Stimulated activated naive CD8-positive, alpha-beta T cell treated with anti-CD3 and anti-CD28 coated beads, Interleukin-15, Interleukin-2, amounts not matched to agents 100 U/mL and 50 U/mL, for 24 hours (primary cell): ENCODE data around the gene ATG5.

Experiments used
- ATAC-seq: fragments of 150-1000 bp; cut with Tn5 transposase; one replicate; pipeline ENCODE4 v1.10.0; 2021
- DNase-seq: peaks from one replicate; pipeline ENCODE4 v3.0.0; 2021

Gene ATG5

DNA sequence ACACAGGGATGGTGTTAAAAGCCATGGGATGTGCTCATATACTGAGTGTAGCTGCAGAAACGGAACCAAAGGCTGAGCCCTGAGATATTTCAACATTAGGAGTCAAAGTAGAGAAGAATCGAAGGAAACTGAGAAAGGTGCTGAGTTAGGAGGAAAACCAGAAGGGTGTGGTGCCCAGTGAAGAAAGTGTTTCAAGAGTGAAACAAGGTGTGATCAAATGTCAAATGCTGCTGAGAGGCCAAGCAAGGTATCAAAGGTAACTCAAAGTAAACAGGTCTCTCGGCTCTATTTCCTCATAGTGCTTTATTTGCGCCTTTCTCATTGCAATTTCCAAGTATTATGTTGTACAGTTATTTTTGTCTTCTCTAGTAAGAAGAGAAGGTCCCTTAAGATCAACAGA, 145.4 kb downstream of the ATG5 start:
- ATAC-seq (no peak), DNase-seq (no peak)

- ATAC-seq: no peak
These were observed 146.7 kb downstream of the ATG5 start for GRCh38 chr6:106178900-106179299.

GRCh38 chr6:106177786-106178185, 147.8 kb downstream of the ATG5 start:
- DNase-seq (no peak), ATAC-seq (no peak)

More at GRCh38 chr6:106178900-106179299, 146.7 kb downstream of the ATG5 start:
- no peak for DNase-seq

- DNase-seq: no peak
- no peak for ATAC-seq
These were observed 152.3 kb downstream of the ATG5 start for GRCh38 chr6:106173124-106173879.

DNA sequence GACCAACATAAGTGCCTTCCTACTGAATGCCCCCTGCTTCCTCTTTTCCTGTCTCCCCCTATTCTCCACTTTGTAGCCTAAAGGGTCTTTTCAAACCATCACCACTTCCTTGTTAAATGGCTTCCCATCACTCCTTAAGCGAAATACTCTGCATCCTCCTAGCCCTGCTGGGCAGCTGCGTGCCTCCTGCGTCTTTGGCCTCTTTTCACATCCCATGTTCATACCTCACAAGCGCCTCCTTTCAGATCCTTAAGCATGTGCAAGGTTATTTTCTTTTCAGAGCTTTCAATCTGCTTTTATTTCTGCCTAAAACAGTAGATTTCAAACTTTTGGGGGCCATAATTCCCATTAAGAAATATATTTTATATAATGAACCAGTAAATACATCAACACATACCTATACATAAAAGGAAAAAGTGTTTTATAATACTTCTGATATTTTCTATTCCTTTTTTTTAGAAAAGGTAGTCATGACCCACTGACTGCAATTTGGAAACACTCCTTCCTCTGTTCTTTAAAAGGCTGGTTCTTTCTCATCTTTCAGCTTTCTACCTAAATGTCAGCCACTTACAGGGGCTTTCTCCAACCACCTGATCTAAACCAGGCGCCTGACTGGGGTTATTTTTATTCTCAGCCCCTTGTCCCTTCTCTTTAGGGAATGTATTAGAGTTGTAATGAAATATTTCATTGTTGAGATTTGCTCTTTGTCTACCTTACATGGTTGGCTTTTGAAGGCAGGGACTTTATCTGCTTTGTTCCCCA, 155.3 kb downstream of the ATG5 start:
- no peak for ATAC-seq
- DNase-seq: no peak

DNA sequence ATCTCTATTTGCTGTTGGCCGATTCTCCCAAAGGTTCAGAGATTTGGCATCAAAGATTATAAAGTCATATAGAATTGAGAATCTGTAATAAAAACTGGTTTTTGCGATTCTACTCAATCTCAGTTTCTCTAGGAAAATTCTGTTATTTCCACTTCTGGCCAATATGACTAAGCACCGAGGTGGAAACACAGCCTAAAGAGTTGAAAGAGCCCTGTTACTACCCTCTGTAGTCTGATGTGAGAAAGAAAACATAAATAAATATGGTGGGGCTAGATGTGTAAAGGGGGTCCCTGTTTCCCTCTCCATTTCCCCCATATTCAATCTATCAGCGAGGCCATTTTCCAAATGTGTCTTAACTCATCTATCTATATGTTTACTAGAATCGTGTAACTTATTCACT, 156.0 kb downstream of the ATG5 start:
- peak; percentile 21 for ATAC-seq
- no peak for DNase-seq

GRCh38 chr6:106168097-106168888, 157.3 kb downstream of the ATG5 start:
- DNase-seq: no peak
- ATAC-seq: no peak

- no peak for ATAC-seq
- DNase-seq: no peak
These were observed 158.3 kb downstream of the ATG5 start for GRCh38 chr6:106167096-106167814.

GRCh38 chr6:106165885-106166485, 159.6 kb downstream of the ATG5 start:
- DNase-seq: no peak
- no peak for ATAC-seq

DNA sequence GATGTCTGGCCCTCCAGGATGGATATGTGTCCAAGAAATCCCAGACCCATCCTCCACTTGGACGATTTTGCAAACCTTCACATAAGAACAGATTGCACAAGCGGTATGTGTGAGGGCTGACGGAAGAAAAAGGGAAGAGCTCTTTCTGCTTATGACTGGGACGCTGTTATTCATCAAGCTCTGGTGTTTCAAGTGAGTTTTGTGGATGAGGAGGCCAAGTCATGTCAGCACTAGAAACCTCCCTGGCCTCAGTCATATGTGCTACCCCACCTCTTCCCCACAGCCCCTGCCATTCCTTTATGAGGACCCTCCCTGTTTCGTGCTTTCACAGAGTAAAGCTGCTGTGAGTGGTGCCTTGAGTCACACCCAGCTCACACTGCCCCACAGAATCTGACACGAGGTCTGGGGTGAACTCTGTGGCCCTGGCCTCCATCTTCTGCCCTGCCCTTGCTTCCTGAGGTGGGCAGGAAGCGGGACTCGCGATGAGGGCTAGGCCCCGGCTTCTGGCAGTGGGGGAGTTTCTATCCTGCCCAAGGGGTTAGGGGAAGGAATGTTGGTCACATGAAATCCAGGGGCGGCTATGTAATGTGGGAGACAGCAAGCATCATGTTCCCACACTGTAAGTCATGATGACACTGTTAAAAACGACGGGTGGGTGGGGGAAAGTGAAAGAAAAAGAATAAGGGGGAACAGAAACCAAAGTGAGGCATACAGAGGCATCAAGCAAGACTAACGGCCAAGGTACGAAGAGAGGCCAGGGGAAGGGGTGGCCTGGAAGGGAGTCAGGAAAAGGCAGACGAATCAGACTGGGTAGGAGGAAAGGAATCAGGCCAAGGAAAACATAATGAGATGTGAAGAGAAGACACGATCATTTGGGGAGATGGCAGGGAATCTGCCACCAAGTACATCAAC, 161.3 kb downstream of the ATG5 start:
- peak; percentile 64 for DNase-seq

GRCh38 chr6:106163446-106163965, 162.1 kb downstream of the ATG5 start:
- ATAC-seq (peak; percentile 68), DNase-seq (peak; percentile 60)

More for the DNA sequence above, 161.3 kb downstream of the ATG5 start:
- peak; percentile 90 for ATAC-seq

DNA sequence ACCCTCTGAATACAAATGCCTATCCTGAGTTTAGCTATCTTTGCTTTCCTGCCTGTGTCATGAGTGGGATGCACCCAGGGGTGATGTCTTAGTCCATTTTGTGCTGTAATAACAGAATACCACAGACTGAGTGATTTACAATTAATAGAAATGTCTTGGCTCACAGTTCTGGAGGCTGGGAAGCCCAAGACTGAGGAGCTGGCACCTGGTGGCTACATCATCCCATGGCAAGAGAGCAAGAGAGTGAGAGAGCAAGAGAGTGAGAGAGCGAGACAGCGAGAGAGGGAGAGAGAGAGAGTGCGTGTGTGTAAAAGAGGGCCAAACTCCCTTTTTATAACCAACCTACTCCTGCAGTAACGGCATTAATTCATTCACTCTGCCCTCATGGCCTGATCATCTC, 162.6 kb downstream of the ATG5 start:
- no peak for DNase-seq
- ATAC-seq: no peak

DNA sequence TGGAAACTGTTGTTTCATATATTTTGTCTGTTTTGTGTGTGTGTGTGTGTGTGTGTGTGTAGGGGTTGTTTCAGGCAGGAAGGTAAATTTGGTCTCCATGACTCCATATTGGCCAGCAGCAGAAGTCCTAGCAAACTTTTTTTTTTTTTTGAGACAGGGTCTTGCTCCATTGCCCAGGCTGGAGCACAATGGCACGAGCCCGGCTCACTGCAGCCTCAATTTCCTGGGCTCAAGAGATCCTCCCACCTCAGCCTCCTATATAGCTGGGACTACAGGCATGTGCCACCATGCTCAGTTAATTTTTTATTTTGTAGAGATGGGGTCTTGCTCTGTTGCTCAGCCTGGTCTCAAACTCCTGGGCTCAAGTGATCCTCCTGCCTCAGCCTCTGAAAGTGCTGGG, 163.7 kb downstream of the ATG5 start:
- DNase-seq (no peak), ATAC-seq (no peak)

- ATAC-seq (no peak), DNase-seq (no peak)
These were observed 164.2 kb downstream of the ATG5 start for GRCh38 chr6:106161311-106161874.

DNA sequence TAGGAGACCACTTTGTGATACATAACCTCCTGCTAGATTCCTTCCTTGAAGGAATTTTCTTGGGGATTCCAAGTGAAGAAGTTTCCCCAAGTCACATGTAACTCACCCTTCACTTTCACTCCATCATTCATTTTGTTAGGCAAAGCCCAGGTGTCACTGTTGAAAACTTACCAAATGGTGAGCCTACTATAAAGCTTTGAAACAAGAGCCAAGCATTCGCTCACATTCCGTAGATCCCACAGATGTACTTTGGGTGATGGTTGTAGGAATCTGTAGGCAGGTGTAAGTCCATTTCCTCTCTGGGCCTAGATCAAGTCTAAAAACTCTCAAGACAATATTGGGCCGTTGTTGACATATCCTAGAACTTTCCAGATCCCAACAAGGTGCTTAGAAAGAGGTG, 165.4 kb downstream of the ATG5 start:
- ATAC-seq (no peak), DNase-seq (no peak)

DNA sequence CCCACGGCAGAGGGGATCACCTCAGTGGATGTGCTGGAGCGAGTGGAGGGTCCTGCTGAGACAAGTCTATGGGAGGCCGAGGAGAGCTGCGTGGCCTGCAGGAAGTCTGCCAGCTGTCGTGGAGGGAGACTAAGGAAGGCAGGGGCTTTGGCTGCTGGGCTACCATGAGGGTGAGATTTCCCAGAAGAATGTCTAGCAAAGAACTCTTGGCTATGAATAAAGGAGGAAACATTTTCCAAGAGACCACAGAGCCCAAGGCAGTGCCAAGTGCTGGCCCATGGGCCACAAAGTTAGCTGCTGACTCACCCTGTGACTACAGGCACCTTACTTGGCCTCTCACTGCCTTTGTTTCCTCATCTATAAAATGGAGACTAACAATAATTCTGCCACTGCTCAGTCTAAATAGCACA, 166.0 kb downstream of the ATG5 start:
- DNase-seq (no peak), ATAC-seq (no peak)

DNA sequence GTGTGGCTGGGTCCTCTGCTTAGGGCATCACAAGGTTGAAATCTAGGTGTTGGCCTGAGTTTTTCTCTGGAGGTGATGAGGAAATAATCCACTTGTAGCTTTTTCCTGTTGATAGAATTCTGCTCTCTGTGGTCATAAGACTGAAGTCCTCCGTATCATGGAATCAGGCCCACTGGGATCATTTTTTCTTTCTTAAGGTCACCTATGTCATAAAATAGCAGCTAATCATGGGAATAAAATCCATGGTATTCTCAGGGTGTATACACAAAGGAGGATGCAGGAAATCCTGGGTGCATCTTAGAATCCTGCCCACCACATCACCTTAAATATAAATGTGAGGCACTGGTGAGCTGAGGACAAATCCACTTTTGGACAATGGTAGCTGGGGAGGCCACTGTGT, 166.7 kb downstream of the ATG5 start:
- DNase-seq: no peak
- ATAC-seq: no peak

GRCh38 chr6:106156863-106157262, 168.7 kb downstream of the ATG5 start:
- DNase-seq (no peak), ATAC-seq (no peak)

DNA sequence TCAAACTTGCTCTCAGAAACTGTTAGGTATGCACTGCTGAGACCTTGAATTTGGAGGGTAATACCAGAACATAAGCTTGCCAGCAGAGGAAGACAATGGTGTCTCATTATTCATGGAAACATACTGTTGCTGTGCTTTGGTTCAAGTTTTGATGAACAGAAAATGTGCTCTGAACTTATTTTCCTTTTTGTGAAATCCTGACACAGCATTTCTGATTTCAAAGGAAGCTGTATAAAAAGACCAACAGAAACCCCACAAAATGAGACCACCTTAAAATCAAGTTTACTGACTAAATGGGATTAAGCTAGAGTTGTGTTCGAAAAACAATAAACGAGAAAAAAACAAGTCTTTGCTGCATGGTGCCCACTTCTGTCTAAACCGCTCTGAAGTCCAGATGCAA, 169.1 kb downstream of the ATG5 start:
- no peak for DNase-seq
- ATAC-seq: no peak

DNA sequence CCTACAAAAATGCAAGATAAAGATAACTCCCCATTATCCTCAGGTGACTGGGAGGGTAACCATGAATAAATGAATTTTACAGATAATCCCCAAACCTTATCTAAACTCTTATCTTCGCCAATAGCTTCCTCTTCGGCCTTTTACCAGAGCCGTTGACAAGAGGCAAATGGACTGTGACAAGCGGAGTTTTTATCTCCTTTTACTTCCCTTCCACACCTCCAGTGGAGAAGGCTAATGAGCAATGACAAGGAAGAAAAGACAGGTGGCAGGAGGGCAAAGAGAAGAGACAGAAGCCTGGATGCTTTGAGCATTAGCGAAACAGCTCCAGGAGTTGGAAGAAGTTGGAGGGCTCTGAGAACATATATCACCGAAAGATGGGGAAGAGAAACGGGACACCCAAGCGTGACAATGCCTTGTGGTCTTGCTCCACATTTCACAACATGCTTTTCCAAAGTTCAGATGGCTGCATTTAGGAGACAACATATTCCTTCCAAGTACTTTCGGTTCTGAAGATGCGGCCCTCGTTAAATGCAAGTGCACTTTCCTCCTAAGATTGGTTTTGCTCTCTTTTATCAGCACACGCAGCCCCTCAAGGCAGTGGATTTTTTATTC, 170.2 kb downstream of the ATG5 start:
- ATAC-seq (no peak), DNase-seq (no peak)
